Inferior parietal cortex (tissue), 1 donor: ENCODE measurements around the gene MTNR1B.

Experiments used
- DNase-seq: peaks from one replicate; pipeline ENCODE4 v3.0.0-alpha.2; 2016; ENCODE audit errors: extremely low spot score

MTNR1B gene

DNA sequence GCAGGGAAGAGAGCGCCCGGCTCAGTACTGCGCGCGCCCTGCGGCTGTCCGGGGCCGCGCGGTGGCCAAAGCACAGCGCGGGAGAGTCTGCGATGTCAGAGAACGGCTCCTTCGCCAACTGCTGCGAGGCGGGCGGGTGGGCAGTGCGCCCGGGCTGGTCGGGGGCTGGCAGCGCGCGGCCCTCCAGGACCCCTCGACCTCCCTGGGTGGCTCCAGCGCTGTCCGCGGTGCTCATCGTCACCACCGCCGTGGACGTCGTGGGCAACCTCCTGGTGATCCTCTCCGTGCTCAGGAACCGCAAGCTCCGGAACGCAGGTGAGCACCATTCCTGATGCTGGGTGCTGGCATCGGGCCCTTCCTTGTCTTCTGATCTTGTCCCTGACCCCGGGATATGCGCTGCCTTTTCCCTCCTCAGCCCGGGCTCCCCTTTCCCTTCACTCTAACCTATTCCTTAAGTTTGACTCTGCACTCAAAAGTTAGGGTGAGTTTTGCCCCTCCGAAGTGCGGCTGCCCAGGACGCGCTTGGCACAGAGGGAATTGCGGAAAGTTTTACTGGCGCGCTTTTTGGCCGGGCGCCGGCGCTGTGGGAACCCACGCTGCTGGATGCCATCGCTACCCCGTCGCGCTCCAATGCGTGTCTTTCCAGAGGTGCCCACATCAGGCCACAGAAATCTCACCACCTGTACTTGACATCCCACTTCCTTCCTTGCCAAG, at the start of gene MTNR1B:
TSS of gene MTNR1B (plus strand) at position 18 of the 714 bp plus-strand sequence. CDS start at position 93, 75 bp downstream.
- no peak for DNase-seq

- no peak for DNase-seq
These were observed 49.1 kb upstream of the MTNR1B start for GRCh38 chr11:92920331-92920730.

GRCh38 chr11:92922731-92923130, 46.7 kb upstream of the MTNR1B start:
- no peak for DNase-seq

- DNase-seq: no peak
These were observed 40.2 kb upstream of the MTNR1B start for GRCh38 chr11:92929246-92929645.

- no peak for DNase-seq
These were observed 39.8 kb upstream of the MTNR1B start for GRCh38 chr11:92929653-92930052.

GRCh38 chr11:92931746-92932422, 37.6 kb upstream of the MTNR1B start:
- DNase-seq: no peak

- no peak for DNase-seq
These were observed 30.1 kb upstream of the MTNR1B start for GRCh38 chr11:92939305-92939704.

- DNase-seq: peak; percentile 58
These were observed 27.5 kb upstream of the MTNR1B start for GRCh38 chr11:92941676-92942571.

GRCh38 chr11:92946707-92947106, 22.7 kb upstream of the MTNR1B start:
- DNase-seq: no peak

DNA sequence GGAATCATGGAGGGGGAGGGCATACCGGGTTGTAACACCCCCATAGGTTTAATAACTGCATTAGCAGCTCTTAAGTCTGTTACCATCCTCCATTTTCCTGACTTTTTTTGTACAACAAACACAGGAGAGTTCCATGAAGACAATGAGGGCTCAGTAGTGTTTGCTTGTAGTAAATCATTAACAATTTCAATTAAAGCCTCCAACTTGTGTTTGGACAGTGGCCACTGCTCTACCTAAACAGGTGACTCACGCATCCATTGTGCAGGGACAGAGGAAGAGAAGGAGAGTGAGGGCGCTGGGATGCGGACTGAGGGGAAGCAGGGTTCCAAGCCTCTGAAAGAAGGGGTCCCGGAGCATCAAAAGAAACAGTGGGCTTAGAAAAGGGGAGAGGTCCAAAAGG, 21.3 kb upstream of the MTNR1B start:
- DNase-seq: no peak

DNA sequence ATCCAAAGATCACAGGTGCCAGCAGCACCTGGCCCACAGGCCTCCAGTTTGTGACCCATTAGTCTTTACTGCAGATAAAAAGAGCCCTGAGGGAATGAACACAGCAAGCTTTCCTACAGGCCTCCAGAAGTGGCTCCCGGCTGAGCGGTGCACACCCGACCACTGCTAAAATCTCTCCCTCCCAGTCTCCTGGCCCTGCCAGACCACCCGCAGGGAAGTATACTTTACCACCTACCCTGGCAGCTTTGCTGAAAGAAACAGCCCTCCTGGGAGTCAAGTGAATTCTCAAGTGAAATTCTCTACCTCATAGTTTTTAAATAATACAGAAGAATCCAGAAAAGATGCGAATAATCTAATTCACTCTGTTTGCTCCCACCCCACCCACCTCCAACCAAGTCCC, 15.4 kb upstream of the MTNR1B start:
- DNase-seq: no peak

DNA sequence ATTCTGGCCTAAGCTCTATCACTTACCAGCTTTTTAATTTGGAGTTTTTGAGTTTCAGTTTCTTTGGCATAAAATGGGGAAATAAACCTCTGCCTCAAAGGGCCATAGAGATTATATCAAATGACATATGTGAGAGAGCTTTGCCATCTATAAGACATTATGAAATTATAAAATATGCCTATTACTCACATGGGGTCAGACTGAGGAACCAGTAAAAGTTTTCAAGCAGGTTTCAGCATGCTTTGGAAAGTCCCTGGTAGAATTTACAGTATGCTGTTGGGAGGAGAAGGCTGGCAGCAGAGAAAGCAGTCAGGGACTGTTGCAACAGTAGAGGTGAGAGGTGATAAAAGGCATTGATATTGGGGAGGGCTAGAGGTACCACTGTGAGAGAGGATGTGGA, 13.6 kb upstream of the MTNR1B start:
- no peak for DNase-seq

- DNase-seq: no peak
These were observed 8.6 kb upstream of the MTNR1B start for GRCh38 chr11:92960886-92961285.

DNA sequence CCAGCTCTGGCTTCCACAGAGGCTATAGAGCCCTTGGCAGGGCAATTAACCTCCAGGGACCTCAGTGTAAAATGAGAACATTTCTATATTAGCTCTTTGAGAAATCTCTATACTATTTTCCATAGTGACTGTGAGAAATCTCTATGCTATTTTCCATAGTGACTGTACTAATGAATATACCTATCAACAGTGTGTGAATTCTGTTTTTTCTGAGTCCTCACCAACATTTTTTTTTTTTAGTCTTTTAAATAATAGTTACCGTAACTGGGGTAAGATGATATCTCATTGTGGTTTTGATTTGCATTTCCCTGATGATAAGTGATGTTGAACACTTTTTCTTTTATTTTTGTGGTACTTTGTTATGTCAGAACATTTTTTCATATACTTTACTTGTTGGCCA, 7.0 kb upstream of the MTNR1B start:
- DNase-seq: no peak

DNA sequence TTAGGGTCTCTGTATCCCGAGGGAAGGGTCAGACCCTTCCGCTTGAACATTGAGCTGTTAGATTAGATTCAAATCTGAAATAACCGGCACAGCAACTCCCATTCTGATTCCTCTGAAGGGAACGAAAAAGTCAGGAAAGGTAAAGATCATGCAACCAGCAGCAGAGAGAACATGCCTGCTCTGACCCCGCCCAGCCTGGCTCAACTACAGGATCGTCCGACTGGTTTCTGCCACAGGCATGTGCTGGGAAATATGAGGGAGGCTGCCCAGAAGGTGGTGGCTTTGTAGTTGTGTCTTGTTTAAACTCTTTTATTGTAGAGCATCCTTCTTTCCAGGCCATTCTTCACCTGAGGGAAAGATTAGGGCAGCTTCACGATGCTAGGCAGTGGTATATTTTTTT, 5.0 kb upstream of the MTNR1B start:
- no peak for DNase-seq

- DNase-seq: no peak
These were observed 4.3 kb upstream of the MTNR1B start for GRCh38 chr11:92965196-92965595.

DNA sequence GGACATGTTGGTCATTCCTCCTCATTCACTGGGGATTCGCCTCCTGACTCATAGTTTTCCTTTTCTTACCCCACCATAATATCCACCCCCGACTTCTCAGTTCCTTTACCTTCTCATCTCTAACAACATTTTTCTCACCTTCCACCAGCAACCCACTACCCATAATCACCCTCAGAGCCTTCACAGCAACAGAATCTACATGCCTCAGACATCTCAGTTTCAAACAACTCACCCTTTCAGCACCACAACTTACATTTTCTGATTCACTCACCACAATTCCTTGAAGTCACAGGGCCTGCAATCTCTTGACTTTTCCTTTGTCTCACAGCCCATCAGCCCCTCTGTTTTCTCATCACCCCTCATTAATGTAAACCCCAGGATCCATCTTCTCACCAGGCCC, 2.3 kb upstream of the MTNR1B start:
- DNase-seq: no peak

GRCh38 chr11:92967867-92968266, 1.6 kb upstream of the MTNR1B start:
- DNase-seq: no peak

GRCh38 chr11:92969293-92969633, 188 bp upstream of the MTNR1B start:
- no peak for DNase-seq

GRCh38 chr11:92972248-92972647, 2.8 kb downstream of the MTNR1B start:
- DNase-seq: no peak

DNA sequence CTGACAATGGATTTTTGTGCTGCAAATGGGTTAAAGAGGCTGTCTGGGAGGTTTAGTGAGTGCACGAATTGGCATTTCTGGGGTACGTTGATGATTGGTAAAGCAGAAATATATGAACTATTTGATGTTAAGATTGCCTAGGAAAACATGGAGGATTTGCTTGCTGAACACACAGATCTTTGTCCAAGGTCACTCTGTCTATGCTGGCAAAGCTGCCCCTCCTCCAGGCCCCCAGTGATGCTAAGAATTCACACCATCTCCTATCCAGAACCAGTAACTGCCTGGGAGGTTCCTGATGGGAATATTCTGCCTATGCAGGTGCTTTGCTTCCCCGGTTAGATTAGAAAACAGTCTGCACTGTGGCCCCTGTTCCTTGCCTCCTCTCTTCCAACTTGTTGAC, 5.8 kb downstream of the MTNR1B start:
- DNase-seq: no peak

DNA sequence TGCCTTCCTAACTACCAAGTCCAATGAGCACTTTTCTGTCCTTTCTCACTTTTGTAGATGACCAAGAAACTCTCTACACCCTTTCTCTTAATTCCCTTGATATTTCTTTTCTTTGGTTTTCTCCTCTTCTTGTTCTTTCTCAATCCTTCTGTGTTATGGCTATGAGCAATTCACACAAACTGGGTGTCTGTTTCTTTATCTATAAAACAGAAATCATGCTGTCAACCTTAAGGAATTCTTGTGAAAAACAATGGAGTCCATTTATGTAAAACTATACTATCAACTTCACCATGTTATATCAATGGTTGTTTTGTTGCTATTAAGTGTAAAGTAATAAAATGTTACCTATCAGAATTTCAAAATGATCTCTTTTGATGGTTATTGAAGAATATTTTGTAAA, 7.2 kb downstream of the MTNR1B start:
- DNase-seq: no peak

DNA sequence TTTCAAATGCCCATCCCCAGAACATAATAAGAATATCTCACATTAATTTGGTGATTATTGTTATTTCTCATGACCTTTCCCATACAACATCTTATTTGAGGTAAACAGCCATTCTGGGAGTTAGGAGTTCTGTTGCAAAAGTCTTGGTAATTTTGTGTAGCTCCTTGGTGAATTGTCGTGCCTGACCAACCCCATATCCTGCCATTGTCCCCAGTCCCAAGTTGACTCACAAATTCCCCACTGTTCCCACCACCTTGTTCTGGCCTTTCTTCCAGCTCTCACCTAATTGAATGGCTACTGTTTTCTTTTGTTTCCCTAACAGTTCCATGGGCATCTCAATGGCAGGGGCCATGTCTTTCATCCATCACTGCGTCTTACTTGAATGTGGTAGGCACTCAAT, 8.0 kb downstream of the MTNR1B start:
- no peak for DNase-seq
